ENCODE results near the gene SHMT1.
"Not testable (repeated sequence)": the region's sequence is repeated elsewhere in the genome, so short reads cannot be mapped to it uniquely, and the experiment has no call there.

SHMT1 gene

GRCh38 chr17:18387583-18387982 lies 24.2 kb upstream of the SHMT1 start:
- DNase-seq (ENCODE audit: low read depth); H3K36me3 ChIP-seq (ENCODE audit: control insufficient read depth, insufficient read depth, low read length, severe bottlenecking); H3K4me3 ChIP-seq (ENCODE audit: low read length); H3K9ac ChIP-seq (ENCODE audit: low read length); H3K27me3 ChIP-seq (replicated peaks; ENCODE audit: control insufficient read depth, insufficient read depth, low read length); H3K9me3 ChIP-seq (ENCODE audit: control insufficient read depth, low read length); H3K4me1 ChIP-seq (ENCODE audit: control insufficient read depth, insufficient read depth, low read length): not testable (repeated sequence)

GRCh38 chr17:18384271-18384670 lies 20.9 kb upstream of the SHMT1 start:
- H3K9ac ChIP-seq (ENCODE audit: low read length); H3K9me3 ChIP-seq (ENCODE audit: control insufficient read depth, low read length); H3K36me3 ChIP-seq (ENCODE audit: control insufficient read depth, insufficient read depth, low read length, severe bottlenecking); H3K4me1 ChIP-seq (ENCODE audit: control insufficient read depth, insufficient read depth, low read length); DNase-seq (ENCODE audit: low read depth); H3K4me3 ChIP-seq (ENCODE audit: low read length): not testable (repeated sequence)
- peaks cover 16% of the 10 kb centered on the region for H3K27me3 ChIP-seq (replicated peaks; ENCODE audit: control insufficient read depth, insufficient read depth, low read length)

- H3K4me3 ChIP-seq (ENCODE audit: low read length); H3K9ac ChIP-seq (ENCODE audit: low read length); H3K36me3 ChIP-seq (ENCODE audit: control insufficient read depth, insufficient read depth, low read length, severe bottlenecking); DNase-seq (ENCODE audit: low read depth); H3K4me1 ChIP-seq (ENCODE audit: control insufficient read depth, insufficient read depth, low read length); H3K9me3 ChIP-seq (ENCODE audit: control insufficient read depth, low read length): not testable (repeated sequence)
- H3K27me3 ChIP-seq (replicated peaks; ENCODE audit: control insufficient read depth, insufficient read depth, low read length): peaks cover 16% of the 10 kb centered on the region
These were observed 19.7 kb upstream of the SHMT1 start for GRCh38 chr17:18383079-18383481.

- peaks cover 16% of the 10 kb centered on the region for H3K27me3 ChIP-seq (replicated peaks; ENCODE audit: control insufficient read depth, insufficient read depth, low read length)
- DNase-seq (ENCODE audit: low read depth): no peak
These were observed 19.2 kb upstream of the SHMT1 start for GRCh38 chr17:18382441-18383078.

GRCh38 chr17:18381953-18382245 lies 18.5 kb upstream of the SHMT1 start:
- Histone ChIP-seq H3K9me3 (ENCODE audit: control insufficient read depth, low read length) (no peaks in the 10 kb centered on the region), H3K9ac (ENCODE audit: low read length) (no peak overlapping the region), H3K4me3 (ENCODE audit: low read length) (no peak overlapping the region), H3K36me3 (ENCODE audit: control insufficient read depth, insufficient read depth, low read length, severe bottlenecking) (no peaks in the 10 kb centered on the region), H3K27me3 (replicated peaks; ENCODE audit: control insufficient read depth, insufficient read depth, low read length) (peaks cover 16% of the 10 kb centered on the region), H3K4me1 (ENCODE audit: control insufficient read depth, insufficient read depth, low read length) (peaks cover 13% of the 10 kb centered on the region)
- DNase-seq (ENCODE audit: low read depth): no peak

More at GRCh38 chr17:18382441-18383078, 19.2 kb upstream of the SHMT1 start:
- peaks cover 9% of the 10 kb centered on the region for H3K4me1 ChIP-seq (ENCODE audit: control insufficient read depth, insufficient read depth, low read length)
- no peak overlapping the region for H3K4me3 ChIP-seq (ENCODE audit: low read length)
- H3K9ac ChIP-seq (ENCODE audit: low read length): no peak overlapping the region
- H3K36me3 ChIP-seq (ENCODE audit: control insufficient read depth, insufficient read depth, low read length, severe bottlenecking): no peaks in the 10 kb centered on the region
- H3K9me3 ChIP-seq (ENCODE audit: control insufficient read depth, low read length): no peaks in the 10 kb centered on the region

GRCh38 chr17:18381158-18381952 lies 18.0 kb upstream of the SHMT1 start:
- Histone ChIP-seq H3K27me3 (replicated peaks; ENCODE audit: control insufficient read depth, insufficient read depth, low read length) (peaks cover 14% of the 10 kb centered on the region), H3K4me1 (ENCODE audit: control insufficient read depth, insufficient read depth, low read length) (peaks cover 13% of the 10 kb centered on the region), H3K4me3 (ENCODE audit: low read length) (no peak overlapping the region), H3K9me3 (ENCODE audit: control insufficient read depth, low read length) (no peaks in the 10 kb centered on the region), H3K9ac (ENCODE audit: low read length) (no peak overlapping the region), H3K36me3 (ENCODE audit: control insufficient read depth, insufficient read depth, low read length, severe bottlenecking) (no peaks in the 10 kb centered on the region)
- no peak for DNase-seq (ENCODE audit: low read depth)

- H3K36me3 ChIP-seq (ENCODE audit: control insufficient read depth, insufficient read depth, low read length, severe bottlenecking): no peaks in the 10 kb centered on the region
- H3K4me3 ChIP-seq (ENCODE audit: low read length): no peak overlapping the region
- no peak for DNase-seq (ENCODE audit: low read depth)
- peaks cover 12% of the 10 kb centered on the region for H3K27me3 ChIP-seq (replicated peaks; ENCODE audit: control insufficient read depth, insufficient read depth, low read length)
- peaks cover 13% of the 10 kb centered on the region for H3K4me1 ChIP-seq (ENCODE audit: control insufficient read depth, insufficient read depth, low read length)
- no peak overlapping the region for H3K9ac ChIP-seq (ENCODE audit: low read length)
- H3K9me3 ChIP-seq (ENCODE audit: control insufficient read depth, low read length): no peaks in the 10 kb centered on the region
These were observed 17.3 kb upstream of the SHMT1 start for GRCh38 chr17:18380471-18381157.

- Histone ChIP-seq H3K9me3 (ENCODE audit: control insufficient read depth, low read length) (peaks cover 6% of the 10 kb centered on the region), H3K9ac (ENCODE audit: low read length) (no peak overlapping the region), H3K36me3 (ENCODE audit: control insufficient read depth, insufficient read depth, low read length, severe bottlenecking) (no peaks in the 10 kb centered on the region), H3K4me3 (ENCODE audit: low read length) (no peak overlapping the region), H3K4me1 (ENCODE audit: control insufficient read depth, insufficient read depth, low read length) (peaks cover 13% of the 10 kb centered on the region), H3K27me3 (replicated peaks; ENCODE audit: control insufficient read depth, insufficient read depth, low read length) (peaks cover 12% of the 10 kb centered on the region)
- no peak for DNase-seq (ENCODE audit: low read depth)
These were observed 16.1 kb upstream of the SHMT1 start for GRCh38 chr17:18379246-18380146.

GRCh38 chr17:18378614-18379013 lies 15.3 kb upstream of the SHMT1 start:
- peaks cover 13% of the 10 kb centered on the region for H3K4me1 ChIP-seq (ENCODE audit: control insufficient read depth, insufficient read depth, low read length)
- peaks cover 12% of the 10 kb centered on the region for H3K27me3 ChIP-seq (replicated peaks; ENCODE audit: control insufficient read depth, insufficient read depth, low read length)
- not testable (repeated sequence) for DNase-seq (ENCODE audit: low read depth); H3K4me3 ChIP-seq (ENCODE audit: low read length); H3K9ac ChIP-seq (ENCODE audit: low read length); H3K36me3 ChIP-seq (ENCODE audit: control insufficient read depth, insufficient read depth, low read length, severe bottlenecking); H3K9me3 ChIP-seq (ENCODE audit: control insufficient read depth, low read length)

GRCh38 chr17:18378205-18378505 lies 14.8 kb upstream of the SHMT1 start:
- no peak for DNase-seq (ENCODE audit: low read depth)

More at GRCh38 chr17:18378205-18378505, 14.8 kb upstream of the SHMT1 start:
- H3K27me3 ChIP-seq (replicated peaks; ENCODE audit: control insufficient read depth, insufficient read depth, low read length): peaks cover 12% of the 10 kb centered on the region
- H3K36me3 ChIP-seq (ENCODE audit: control insufficient read depth, insufficient read depth, low read length, severe bottlenecking): no peaks in the 10 kb centered on the region
- H3K9ac ChIP-seq (ENCODE audit: low read length): no peak overlapping the region
- peaks cover 6% of the 10 kb centered on the region for H3K9me3 ChIP-seq (ENCODE audit: control insufficient read depth, low read length)
- peaks cover 13% of the 10 kb centered on the region for H3K4me1 ChIP-seq (ENCODE audit: control insufficient read depth, insufficient read depth, low read length)
- H3K4me3 ChIP-seq (ENCODE audit: low read length): no peak overlapping the region
